IPS-18a (cell line): ENCODE measurements around the gene PLK3.

Source experiments
- H3K27ac ChIP-seq: one replicate; pipeline ENCODE4 v1.5.1; 2013; ENCODE audit warnings: low read length
- H3K27me3 ChIP-seq: one replicate; pipeline ENCODE4 v1.6.1; 2013; ENCODE audit warnings: mild to moderate bottlenecking, low read length; ENCODE audit not compliant: control insufficient read depth, insufficient read depth
- H3K36me3 ChIP-seq: one replicate; pipeline ENCODE4 v1.6.1; 2013; ENCODE audit warnings: low read depth, low read length; ENCODE audit not compliant: control insufficient read depth
- H3K4me1 ChIP-seq: one replicate; pipeline ENCODE4 v1.6.1; 2013; ENCODE audit warnings: low read depth, low read length; ENCODE audit not compliant: control insufficient read depth
- H3K4me3 ChIP-seq: one replicate; pipeline ENCODE4 v1.5.1; 2013; ENCODE audit warnings: low read length
- H3K9ac ChIP-seq: one replicate; pipeline ENCODE4 v1.6.1; 2013; ENCODE audit warnings: mild to moderate bottlenecking, low read length, moderate library complexity
- H3K9me3 ChIP-seq: one replicate; pipeline ENCODE4 v1.6.1; 2013; ENCODE audit warnings: low read depth, low read length; ENCODE audit not compliant: control insufficient read depth

Gene PLK3

DNA sequence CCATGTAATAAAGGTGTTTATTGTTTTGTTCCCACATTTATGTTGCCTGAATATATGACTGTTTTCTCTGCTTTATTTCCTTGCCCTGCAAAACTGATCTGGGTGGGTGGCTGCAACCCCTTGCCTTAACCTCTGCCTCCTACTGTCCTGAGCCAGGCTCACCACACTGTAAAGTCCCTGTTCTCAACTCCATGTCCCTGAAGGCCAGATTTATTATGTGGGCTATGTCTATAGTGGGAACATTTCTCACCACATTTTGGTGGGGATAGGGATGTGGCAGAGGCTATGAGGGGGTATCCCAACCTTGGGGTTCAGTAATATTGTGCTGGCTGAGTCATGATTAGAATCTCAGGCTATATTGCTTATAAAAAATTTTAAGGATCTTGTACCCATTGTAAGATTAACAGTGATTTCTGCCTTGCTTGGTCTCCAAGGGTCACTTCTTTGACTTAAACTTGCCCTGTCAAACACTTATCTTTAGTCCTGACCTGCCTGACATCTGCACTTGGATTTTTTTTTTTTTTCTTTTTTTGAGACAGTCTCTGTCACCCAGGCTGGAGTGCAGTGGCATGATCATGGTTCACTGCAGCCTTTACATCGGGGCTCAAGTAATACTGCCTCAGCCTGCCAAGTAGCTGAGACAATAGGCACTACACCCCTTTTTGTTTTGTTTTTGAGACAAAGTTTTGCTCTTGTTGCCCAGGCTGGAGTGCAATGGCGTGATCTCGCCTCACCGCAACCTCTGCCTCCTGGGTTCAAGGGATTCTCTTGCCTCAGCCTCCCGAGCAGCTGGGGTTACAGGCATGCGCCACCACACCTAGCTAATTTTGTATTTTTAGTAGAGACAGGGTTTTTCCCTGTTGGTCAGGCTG lies 21.2 kb upstream of the PLK3 start:
- Histone ChIP-seq H3K9me3 (no peaks in the 10 kb centered on the region), H3K27ac (no peak overlapping the region), H3K9ac (no peak overlapping the region), H3K36me3 (peaks cover 36% of the 10 kb centered on the region), H3K4me1 (peaks cover 8% of the 10 kb centered on the region), H3K4me3 (no peak overlapping the region), H3K27me3 (no peaks in the 10 kb centered on the region)

GRCh38 chr1:44780583-44781121 lies 19.5 kb upstream of the PLK3 start:
- H3K27ac ChIP-seq = no peak overlapping the region
- H3K9me3 ChIP-seq = no peaks in the 10 kb centered on the region
- H3K4me3 ChIP-seq = no peak overlapping the region
- H3K9ac ChIP-seq = no peak overlapping the region
- peaks cover 5% of the 10 kb centered on the region for H3K4me1 ChIP-seq
- peaks cover 12% of the 10 kb centered on the region for H3K27me3 ChIP-seq
- peaks cover 36% of the 10 kb centered on the region for H3K36me3 ChIP-seq

DNA sequence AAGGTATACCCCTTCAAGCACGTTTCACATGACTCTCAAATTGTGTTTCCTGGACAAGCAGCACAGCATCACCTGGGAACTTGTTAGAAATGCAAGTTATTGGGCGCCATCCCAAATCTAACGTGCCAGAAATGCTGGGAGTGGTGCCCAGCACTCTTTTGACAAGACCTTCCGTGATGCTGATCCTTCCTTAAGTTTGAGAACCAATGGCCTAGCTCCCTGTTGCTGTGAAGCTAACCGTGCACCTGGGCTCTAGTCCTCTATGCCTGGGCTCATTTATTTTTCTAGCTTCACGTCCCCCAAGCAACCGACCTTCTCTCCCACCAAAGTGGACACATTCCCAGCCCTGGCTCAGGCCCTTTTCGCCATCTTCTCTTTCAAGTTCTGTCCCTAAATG lies 16.5 kb upstream of the PLK3 start:
- Histone ChIP-seq H3K9me3 (no peaks in the 10 kb centered on the region), H3K4me3 (peak overlapping the region; percentile 35), H3K4me1 (peaks cover 15% of the 10 kb centered on the region), H3K27me3 (peaks cover 22% of the 10 kb centered on the region), H3K36me3 (peaks cover 8% of the 10 kb centered on the region), H3K9ac (peak overlapping the region; percentile 41), H3K27ac (no peak overlapping the region)

DNA sequence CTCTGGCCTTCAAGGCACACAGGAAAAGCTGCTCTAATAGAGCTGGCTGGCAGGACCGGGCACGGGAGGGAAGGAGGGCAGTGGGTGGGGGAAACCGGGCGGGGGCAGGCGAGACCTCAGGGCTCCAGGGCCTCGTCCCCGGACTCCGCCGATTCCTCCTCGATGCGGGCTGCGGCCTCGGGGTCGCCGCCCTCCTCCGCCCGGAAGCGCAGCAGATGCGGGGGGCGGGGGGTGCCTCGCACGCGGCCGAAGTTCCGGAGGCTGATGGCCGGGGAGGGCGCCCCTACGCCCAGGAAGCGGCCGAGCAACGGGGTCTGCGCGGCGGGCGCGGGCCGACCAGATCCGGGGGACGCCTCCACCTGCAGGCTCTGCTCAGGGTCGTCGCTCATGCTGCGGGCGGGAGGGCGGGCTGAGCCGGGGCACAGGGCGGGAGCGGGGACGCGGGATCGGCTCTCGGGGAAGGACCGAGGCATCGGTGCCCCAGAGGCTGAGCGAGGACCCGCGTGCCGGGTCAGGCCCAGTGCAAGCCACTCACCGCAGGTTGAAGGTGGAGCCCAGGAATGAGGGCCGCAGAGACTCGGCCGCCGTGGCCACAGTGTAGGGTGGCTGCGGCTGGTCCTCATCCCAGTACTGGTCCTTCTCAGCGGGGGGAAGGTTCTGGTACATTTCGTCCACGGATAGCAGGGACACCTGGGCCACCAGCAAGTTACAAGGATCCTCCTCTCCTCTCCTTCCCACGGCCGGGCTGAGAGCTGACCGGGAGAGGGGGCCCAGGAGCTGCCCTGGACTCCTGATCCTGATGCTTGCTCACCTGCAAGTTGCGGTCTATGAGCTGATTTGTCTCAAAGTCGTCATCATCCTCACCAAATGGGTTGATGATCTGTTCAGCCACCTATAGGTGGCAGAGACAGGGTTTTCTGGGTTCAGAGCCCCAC lies 15.8 kb upstream of the PLK3 start:
- Histone ChIP-seq H3K9ac (peak overlapping the region; percentile 54), H3K36me3 (peaks cover 1% of the 10 kb centered on the region), H3K4me1 (peaks cover 15% of the 10 kb centered on the region), H3K4me3 (peak overlapping the region; percentile 47), H3K27ac (no peak overlapping the region), H3K27me3 (peaks cover 22% of the 10 kb centered on the region), H3K9me3 (no peaks in the 10 kb centered on the region)

DNA sequence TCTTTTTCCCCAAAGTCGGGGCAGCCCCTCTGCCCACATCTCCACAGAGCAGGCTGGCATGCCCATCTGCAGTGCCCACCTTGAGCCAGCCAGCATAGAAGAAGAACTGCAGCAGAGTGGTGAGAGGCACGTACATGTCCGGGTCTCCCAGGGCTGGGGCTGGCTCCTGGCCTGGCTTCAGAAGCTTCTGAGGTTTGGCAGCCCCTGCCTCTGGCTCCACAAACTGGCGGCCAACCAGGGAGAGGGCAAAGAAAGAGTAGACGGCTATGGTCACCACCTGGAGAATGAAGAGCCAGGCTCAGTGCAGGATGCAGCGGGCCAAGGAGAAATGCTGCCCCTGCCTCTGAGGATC lies 15.2 kb upstream of the PLK3 start:
- Histone ChIP-seq H3K27me3 (peaks cover 22% of the 10 kb centered on the region), H3K36me3 (no peaks in the 10 kb centered on the region), H3K9ac (no peak overlapping the region), H3K27ac (no peak overlapping the region), H3K9me3 (no peaks in the 10 kb centered on the region), H3K4me1 (peaks cover 19% of the 10 kb centered on the region), H3K4me3 (no peak overlapping the region)

DNA sequence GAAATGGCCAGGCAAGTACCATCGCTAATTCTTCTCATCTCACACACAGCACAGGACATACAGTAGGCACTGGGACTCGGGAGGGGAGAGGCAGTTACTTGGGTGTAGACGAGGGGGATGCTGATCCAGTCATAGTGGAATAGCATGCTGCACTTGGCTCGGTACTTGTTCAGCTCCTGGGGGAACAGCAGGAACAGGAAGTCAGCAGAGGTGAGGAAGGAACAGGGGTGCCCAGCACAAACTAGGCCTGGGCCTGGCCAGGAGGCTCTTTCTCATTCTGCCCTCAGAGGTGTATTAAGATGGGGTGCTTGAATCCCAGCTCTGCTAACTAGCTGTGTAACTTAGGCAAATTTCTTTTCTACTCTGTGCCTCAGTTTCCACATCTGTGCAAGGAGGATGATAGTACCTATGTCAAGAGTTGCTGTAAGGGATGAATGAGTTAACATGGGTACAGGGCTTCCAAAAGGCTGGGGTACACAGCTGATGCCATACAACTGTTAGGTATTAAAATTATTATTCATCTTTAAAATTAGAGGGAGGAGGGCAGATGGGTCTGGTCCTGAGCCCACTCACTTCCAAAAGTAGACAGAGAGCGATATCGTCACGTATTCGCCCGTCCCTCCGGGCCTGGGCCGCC lies 14.6 kb upstream of the PLK3 start:
- H3K4me3 ChIP-seq = peak overlapping the region; percentile 69
- peak overlapping the region; percentile 61 for H3K9ac ChIP-seq
- no peaks in the 10 kb centered on the region for H3K36me3 ChIP-seq
- H3K4me1 ChIP-seq = peaks cover 19% of the 10 kb centered on the region
- no peak overlapping the region for H3K27ac ChIP-seq
- H3K9me3 ChIP-seq = no peaks in the 10 kb centered on the region
- H3K27me3 ChIP-seq = peaks cover 22% of the 10 kb centered on the region

DNA sequence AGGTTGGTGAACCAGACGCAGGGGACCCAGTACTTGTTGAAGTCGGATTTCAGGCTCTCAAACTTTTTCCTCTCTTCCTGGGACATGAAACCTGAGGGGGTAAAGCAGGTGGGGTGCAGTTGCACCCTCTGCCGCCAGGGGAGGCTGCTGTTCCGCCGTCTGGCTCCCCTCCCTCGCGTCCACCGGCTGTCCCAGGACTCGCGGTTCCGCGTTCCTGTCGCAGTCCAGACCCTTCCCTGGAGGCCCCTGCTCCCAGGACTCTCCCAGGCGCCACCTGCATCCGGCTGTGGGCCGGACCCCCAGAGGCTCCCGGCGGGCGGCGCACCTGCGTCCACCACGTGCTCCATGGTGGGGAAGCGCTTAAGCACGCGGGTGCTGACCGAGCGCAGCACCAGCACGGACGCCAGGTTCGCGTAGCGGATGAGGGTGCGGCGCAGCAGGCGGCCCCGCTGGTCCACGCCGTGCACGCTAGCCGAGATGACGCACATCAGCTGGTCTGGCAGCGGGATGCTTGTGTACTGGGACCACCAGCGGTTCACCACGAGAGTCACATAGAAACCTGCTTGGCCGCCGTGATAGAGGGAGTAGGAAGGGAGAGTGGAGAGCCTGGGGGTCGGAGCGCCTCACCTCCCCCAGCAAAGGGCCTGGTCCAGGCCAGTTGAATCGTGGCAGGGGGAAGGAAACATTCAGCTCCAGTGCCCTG lies 13.9 kb upstream of the PLK3 start:
- Histone ChIP-seq H3K27me3 (peaks cover 22% of the 10 kb centered on the region), H3K4me1 (peaks cover 19% of the 10 kb centered on the region), H3K27ac (no peak overlapping the region), H3K4me3 (peak overlapping the region; percentile 69), H3K9ac (peak overlapping the region; percentile 61), H3K9me3 (no peaks in the 10 kb centered on the region), H3K36me3 (no peaks in the 10 kb centered on the region)

GRCh38 chr1:44786841-44787426 lies 13.2 kb upstream of the PLK3 start:
- Histone ChIP-seq H3K36me3 (no peaks in the 10 kb centered on the region), H3K9ac (peak overlapping the region; percentile 61), H3K27me3 (peaks cover 22% of the 10 kb centered on the region), H3K4me3 (peak overlapping the region; percentile 69), H3K27ac (no peak overlapping the region), H3K4me1 (peaks cover 19% of the 10 kb centered on the region), H3K9me3 (no peaks in the 10 kb centered on the region)

DNA sequence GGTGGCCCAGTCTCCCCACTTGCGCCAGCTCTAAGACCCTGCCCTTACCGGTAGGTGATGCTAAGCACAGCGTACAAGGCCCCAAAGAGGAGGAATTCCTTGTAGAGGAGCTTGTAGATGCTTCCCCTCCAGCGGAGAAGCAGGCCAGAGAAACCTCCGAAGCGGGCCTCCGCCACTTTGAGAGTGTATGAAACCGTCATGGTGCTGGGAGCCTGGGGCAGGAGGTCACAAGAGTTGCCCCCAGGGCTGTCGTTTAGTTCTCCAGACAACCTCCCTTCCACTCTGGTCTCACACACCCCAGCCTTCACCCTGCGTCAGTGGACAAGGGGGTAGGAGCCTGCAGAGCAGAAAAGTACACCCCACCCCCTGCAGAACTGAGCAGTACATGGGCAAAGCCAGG lies 12.7 kb upstream of the PLK3 start:
- Histone ChIP-seq H3K4me3 (no peak overlapping the region), H3K36me3 (no peaks in the 10 kb centered on the region), H3K27me3 (peaks cover 22% of the 10 kb centered on the region), H3K9me3 (no peaks in the 10 kb centered on the region), H3K9ac (no peak overlapping the region), H3K4me1 (peaks cover 19% of the 10 kb centered on the region), H3K27ac (no peak overlapping the region)

GRCh38 chr1:44788120-44788860 lies 11.9 kb upstream of the PLK3 start, which contains the start of gene BEST4:
Gene BEST4 (minus strand): TSS chr1:44788170. CDS start chr1:44787705, 465 bp downstream.
- no peak within 1 kb of the TSS for H3K27ac ChIP-seq
- H3K4me1 ChIP-seq = peaks cover 23% of the 10 kb centered on the region
- peaks cover 22% of the 10 kb centered on the region for H3K27me3 ChIP-seq
- H3K4me3 ChIP-seq = no peak within 1 kb of the TSS
- no peaks in the 10 kb centered on the region for H3K36me3 ChIP-seq
- H3K9me3 ChIP-seq = no peaks in the 10 kb centered on the region
- H3K9ac ChIP-seq = no peak within 1 kb of the TSS
